ENCODE data around the gene CBY2. TPM values are rescaled to one million over a fixed set of nuclear protein-coding genes. Genes with fewer than 3 reads are reported as not detected.

Gene CBY2
- total and polyA plus RNA-seq, 10 of the 15 experiments (the other 5 are each of a cell fraction or from before 2014, with no cell fraction given) = 0.08 to 0.64 (median 0.23) TPM; not detected in 6

- TF ChIP-seq ZNF687 (IDR thresholded peaks at IDR 0.05) = no peak
- TF ChIP-seq CHD4 (IDR thresholded peaks at IDR 0.05) = no peak
- TF ChIP-seq RCOR1 (conservative IDR thresholded peaks at IDR 0.05; ENCODE audit: low read depth, low read length) = no peak
- no peak for TF ChIP-seq SMAD1 (IDR thresholded peaks at IDR 0.05; ENCODE audit: low read depth, partially characterized antibody)
- no peak for TF ChIP-seq E4F1 (IDR thresholded peaks at IDR 0.05; ENCODE audit: borderline replicate concordance, partially characterized antibody)
- no peak for TF ChIP-seq BCL11A (IDR thresholded peaks at IDR 0.05; ENCODE audit: low read depth, low read length)
- no peak for TF ChIP-seq ZNF384 (IDR thresholded peaks at IDR 0.05; ENCODE audit: borderline replicate concordance, low read depth, low read length)
- TF ChIP-seq ZBTB11 (CRISPR knock-in tag; IDR thresholded peaks at IDR 0.05) = no peak
- TF ChIP-seq HDAC2 (IDR thresholded peaks at IDR 0.05) = no peak
- TF ChIP-seq BCLAF1 (IDR thresholded peaks at IDR 0.05) = no peak
- TF ChIP-seq PRDM15 (CRISPR knock-in tag; IDR thresholded peaks at IDR 0.05) = no peak
- no peak for TF ChIP-seq CHD2 (IDR thresholded peaks at IDR 0.05; ENCODE audit: borderline replicate concordance, low read depth, low read length)
These were observed 35.5 kb downstream of the CBY2 start (continued) for GRCh38 chr13:45737571-45738017.

Data from GM12878 (cell line).